ENCODE data around the gene RPL21. TPM values are rescaled to one million over a fixed set of nuclear protein-coding genes. Genes with fewer than 3 reads are reported as not detected.

The RPL21 gene
- total and polyA plus RNA-seq, 4 donors, result 828 to 3,537 (median 1,166) TPM

DNA sequence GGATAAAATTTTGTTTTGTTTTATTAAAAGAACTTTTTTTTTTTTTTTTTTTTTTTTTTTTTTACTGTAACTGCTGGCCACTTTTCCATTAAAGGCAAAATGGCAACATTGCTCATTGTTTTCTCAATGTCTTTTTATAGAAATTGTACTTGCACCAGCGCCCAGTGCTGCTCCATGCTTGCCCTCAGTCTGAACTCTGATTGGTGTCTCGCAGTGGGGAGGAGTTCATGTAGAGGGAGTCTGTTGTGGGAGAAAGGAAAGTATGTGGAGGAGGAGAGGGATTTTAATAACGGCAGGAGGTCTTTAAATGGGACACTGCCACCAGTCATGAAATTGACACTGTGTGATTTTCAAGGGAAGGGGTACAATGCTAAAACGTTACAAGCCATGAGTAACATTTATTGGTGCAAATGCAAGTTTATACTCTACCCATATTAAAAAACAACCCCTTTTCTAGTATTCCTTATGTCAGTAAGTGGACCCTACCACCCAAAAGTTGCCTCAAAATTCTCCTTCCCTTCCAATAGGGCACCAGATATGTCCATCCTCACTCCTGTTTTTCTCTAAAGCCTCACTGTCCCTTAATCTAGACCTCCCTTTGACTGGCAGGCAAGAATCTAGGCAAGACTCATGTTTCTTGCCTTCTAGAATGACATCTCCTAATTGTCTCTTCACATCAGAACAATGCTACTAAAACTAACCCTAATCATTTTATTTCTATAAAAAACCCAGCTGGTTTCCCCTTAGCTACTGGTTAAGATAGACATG, 22.5 kb downstream of the RPL21 start:
- intact Hi-C loops (cut with DNase I), result loop anchor here (5.0 to 10.0 kb wide), 3 partner anchors 83 to 151 kb away; partner anchors contain the start of genes GTF3A (in 1 of the 2) and USP12 (in 1 of the 2)
- H3K36me3 ChIP-seq (ENCODE audit: control insufficient read depth in 1 of 2, insufficient read depth in 2 of 2, low read length in 1 of 2), result peaks cover 0 to 3% of the 10 kb centered on the region in 2 donors
- no peaks in the 10 kb centered on the region for H3K9me3 ChIP-seq (ENCODE audit: control insufficient read depth, low read length)
- ATAC-seq (ENCODE audit: low FRiP score) (peak; percentile 45), DNase-seq (peak; percentile 75 to 81)
- H3K4me1 ChIP-seq (ENCODE audit: control insufficient read depth in 1 of 2, insufficient read depth in 2 of 2, low read length in 2 of 2), result no peaks in the 10 kb centered on the region
- H3K27me3 ChIP-seq (ENCODE audit: control insufficient read depth in 1 of 2, insufficient read depth in 2 of 2, low read length in 1 of 2), result no peaks in the 10 kb centered on the region
- peak overlapping the region in 1 of 2 donors; percentile 72 for H3K27ac ChIP-seq (ENCODE audit: low read depth in 1 of 2, low read length in 2 of 2)
- 3 to 4% methylated on average over 4 of the region's 4 CpGs for WGBS, 2 donors
- no peak overlapping the region for H3K4me3 ChIP-seq (ENCODE audit: low read length in 2 of 2)

DNA sequence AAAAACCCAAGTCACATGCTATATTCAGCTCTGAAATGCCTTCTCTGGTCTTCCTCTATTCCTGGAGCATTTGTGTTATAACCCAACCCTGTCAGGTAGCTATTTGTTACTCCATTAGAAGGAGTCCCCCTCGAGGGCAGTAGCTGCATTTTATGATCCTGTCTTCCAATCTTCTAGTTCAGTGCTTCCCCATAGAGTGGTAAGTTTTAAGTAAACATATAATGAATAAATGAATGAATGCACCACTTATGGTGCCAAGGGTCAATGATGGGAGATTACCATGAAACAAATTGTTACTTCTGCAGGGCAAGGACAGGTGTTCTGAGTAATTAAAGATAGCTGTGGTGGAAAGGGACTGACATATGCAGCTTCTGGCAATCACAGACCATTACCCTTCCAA, 23.3 kb downstream of the RPL21 start:
- Histone ChIP-seq H3K4me3 (ENCODE audit: low read length in 2 of 2) (no peak overlapping the region), H3K4me1 (ENCODE audit: control insufficient read depth in 1 of 2, insufficient read depth in 2 of 2, low read length in 2 of 2) (no peaks in the 10 kb centered on the region), H3K9me3 (ENCODE audit: control insufficient read depth, low read length) (no peaks in the 10 kb centered on the region), H3K27ac (ENCODE audit: low read depth in 1 of 2, low read length in 2 of 2) (no peak overlapping the region), H3K36me3 (ENCODE audit: control insufficient read depth in 1 of 2, insufficient read depth in 2 of 2, low read length in 1 of 2) (peaks cover 0 to 3% of the 10 kb centered on the region in 2 donors), H3K27me3 (ENCODE audit: control insufficient read depth in 1 of 2, insufficient read depth in 2 of 2, low read length in 1 of 2) (no peaks in the 10 kb centered on the region)
- ATAC-seq (ENCODE audit: low FRiP score) (no peak), DNase-seq (no peak)
- 63 to 73% methylated on average over 1 of the region's 1 CpG for WGBS, 2 donors
- intact Hi-C loops (cut with DNase I), result loop anchor here (5.0 to 10.0 kb wide), 3 partner anchors 83 to 150 kb away; partner anchors contain the start of genes USP12 (in 2 of the 2) and GTF3A (in 1 of the 2)

DNA sequence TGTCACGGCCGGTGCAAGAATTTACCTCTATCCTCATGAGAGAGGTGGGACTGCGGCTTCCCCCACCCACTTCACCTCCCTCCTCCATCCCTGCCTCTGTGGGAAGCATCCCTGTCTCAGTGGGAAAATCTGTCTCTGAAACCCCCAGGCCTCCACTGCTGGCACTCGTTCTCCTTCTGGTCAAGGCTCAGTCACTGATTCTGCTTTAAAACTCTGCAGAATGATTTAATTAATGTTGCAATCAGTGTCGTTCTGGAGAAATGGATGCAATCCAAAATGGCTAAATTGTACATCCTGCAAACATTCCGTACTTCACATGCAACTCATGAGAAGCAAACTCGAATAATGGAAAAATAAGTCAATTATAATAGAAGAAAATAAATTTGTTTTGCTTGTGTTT, 24.8 kb downstream of the RPL21 start:
- no peak overlapping the region for H3K4me3 ChIP-seq (ENCODE audit: low read length in 2 of 2)
- 63% methylated on average over 7 of the region's 7 CpGs for WGBS, 2 donors
- H3K36me3 ChIP-seq (ENCODE audit: control insufficient read depth in 1 of 2, insufficient read depth in 2 of 2, low read length in 1 of 2), result peaks cover 0 to 3% of the 10 kb centered on the region in 2 donors
- no peaks in the 10 kb centered on the region for H3K9me3 ChIP-seq (ENCODE audit: control insufficient read depth, low read length)
- DNase-seq (no peak), ATAC-seq (ENCODE audit: low FRiP score) (no peak)
- no peaks in the 10 kb centered on the region for H3K27me3 ChIP-seq (ENCODE audit: control insufficient read depth in 1 of 2, insufficient read depth in 2 of 2, low read length in 1 of 2)
- no peaks in the 10 kb centered on the region for H3K4me1 ChIP-seq (ENCODE audit: control insufficient read depth in 1 of 2, insufficient read depth in 2 of 2, low read length in 2 of 2)
- H3K27ac ChIP-seq (ENCODE audit: low read depth in 1 of 2, low read length in 2 of 2), result no peak overlapping the region
- intact Hi-C loops (cut with DNase I), result loop anchor here in 1 of 2 donors (5.0 to 10.0 kb wide), 2 partner anchors 104 to 149 kb away; partner anchors contain the start of genes GTF3A and USP12

DNA sequence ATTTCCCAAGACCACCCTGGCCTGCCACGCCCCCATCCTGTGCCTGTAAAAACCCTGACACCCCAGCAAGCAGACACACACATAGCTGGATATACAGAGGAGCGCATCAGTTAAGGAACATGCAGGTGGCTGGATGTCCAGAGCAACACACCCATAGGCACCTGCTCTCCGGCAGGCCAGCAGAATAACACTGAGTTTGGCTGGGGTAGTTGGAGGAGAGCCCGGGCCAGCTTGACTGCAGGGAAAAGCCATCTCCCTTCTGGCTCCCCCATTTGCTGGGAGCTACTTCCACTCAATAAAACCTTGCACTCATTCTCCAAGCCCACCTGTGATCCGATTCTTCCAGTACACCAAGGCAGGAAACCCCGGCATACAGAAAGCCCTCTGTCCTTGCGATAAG, 28.1 kb downstream of the RPL21 start:
- H3K9me3 ChIP-seq (ENCODE audit: control insufficient read depth, low read length), result no peaks in the 10 kb centered on the region
- ATAC-seq (ENCODE audit: low FRiP score), result no peak
- H3K36me3 ChIP-seq (ENCODE audit: control insufficient read depth in 1 of 2, insufficient read depth in 2 of 2, low read length in 1 of 2), result peaks cover 0 to 3% of the 10 kb centered on the region in 2 donors
- H3K27ac ChIP-seq (ENCODE audit: low read depth in 1 of 2, low read length in 2 of 2), result no peak overlapping the region
- 86% methylated on average over 7 of the region's 7 CpGs for WGBS, 2 donors
- no peak for DNase-seq
- no peak overlapping the region for H3K4me3 ChIP-seq (ENCODE audit: low read length in 2 of 2)
- no peaks in the 10 kb centered on the region for H3K4me1 ChIP-seq (ENCODE audit: control insufficient read depth in 1 of 2, insufficient read depth in 2 of 2, low read length in 2 of 2)
- H3K27me3 ChIP-seq (ENCODE audit: control insufficient read depth in 1 of 2, insufficient read depth in 2 of 2, low read length in 1 of 2), result no peaks in the 10 kb centered on the region
- intact Hi-C loops (cut with DNase I), result loop anchor here in 1 of 2 donors (5.0 to 10.0 kb wide), 2 partner anchors 107 to 145 kb away; partner anchors contain the start of genes GTF3A and USP12

DNA sequence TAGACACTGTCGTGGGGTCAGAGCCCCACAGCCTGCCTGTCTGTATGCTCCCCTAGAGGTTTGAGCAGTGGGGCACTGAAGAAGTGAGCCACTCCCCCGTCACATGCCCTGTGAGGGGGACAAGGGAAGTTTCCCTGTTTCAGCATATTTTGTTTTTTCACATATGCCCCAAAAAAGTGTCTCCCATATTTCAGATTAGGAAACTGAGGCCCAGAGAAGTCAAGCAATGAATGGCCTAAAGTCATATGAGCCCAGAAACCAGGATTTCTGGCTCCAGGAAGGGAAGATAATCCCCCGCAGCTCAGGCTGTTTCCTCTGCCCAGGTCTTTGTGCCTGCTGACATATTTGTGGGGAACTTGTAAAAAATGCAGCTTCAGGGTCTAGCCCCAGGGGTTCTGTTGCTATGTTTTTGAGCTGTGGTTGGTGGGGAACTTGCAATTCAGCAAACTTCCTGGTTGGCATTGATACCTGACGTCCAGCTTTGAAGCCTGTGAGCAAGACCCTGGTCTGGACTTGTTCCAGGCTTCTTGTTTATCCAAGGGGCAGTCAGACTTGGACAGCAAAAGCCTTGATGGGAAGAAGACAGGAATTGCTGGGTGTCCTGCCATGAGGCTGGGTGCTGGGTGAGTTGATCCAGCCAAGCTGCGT, 28.8 kb downstream of the RPL21 start:
- Histone ChIP-seq H3K4me1 (ENCODE audit: control insufficient read depth in 1 of 2, insufficient read depth in 2 of 2, low read length in 2 of 2) (no peaks in the 10 kb centered on the region), H3K27me3 (ENCODE audit: control insufficient read depth in 1 of 2, insufficient read depth in 2 of 2, low read length in 1 of 2) (no peaks in the 10 kb centered on the region), H3K27ac (ENCODE audit: low read depth in 1 of 2, low read length in 2 of 2) (no peak overlapping the region), H3K36me3 (ENCODE audit: control insufficient read depth in 1 of 2, insufficient read depth in 2 of 2, low read length in 1 of 2) (no peaks in the 10 kb centered on the region), H3K9me3 (ENCODE audit: control insufficient read depth, low read length) (no peaks in the 10 kb centered on the region), H3K4me3 (ENCODE audit: low read length in 2 of 2) (no peak overlapping the region)
- ATAC-seq (ENCODE audit: low FRiP score) (no peak), DNase-seq (no peak)
- intact Hi-C loops (cut with DNase I), result loop anchor here (5.0 kb wide), 1 partner anchor 293 kb away; no protein-coding TSS in a partner anchor
- 59 to 60% methylated on average over 5 of the region's 5 CpGs for WGBS, 2 donors

DNA sequence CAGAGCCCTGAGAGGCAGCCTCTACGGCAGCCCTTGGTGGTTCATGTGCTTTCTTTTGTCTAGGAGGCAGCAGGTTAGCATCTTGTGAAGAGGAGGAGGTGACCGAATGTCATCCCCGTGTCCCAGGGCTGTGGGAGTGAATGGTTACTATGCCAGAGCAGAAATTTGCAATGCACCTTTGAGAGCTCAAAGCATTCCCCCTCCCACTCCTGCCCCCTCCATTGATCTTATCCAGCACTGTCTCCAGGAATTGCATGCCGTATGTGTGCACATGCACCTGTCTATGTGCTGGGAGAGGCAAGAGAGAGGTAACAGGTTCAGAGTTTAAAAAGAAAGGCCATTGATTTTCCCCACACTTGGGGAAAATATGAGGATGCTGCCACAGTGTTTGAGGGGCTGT, 29.5 kb downstream of the RPL21 start:
- H3K27me3 ChIP-seq (ENCODE audit: control insufficient read depth in 1 of 2, insufficient read depth in 2 of 2, low read length in 1 of 2), result no peaks in the 10 kb centered on the region
- intact Hi-C loops (cut with DNase I), result loop anchor here (5.0 kb wide), 1 partner anchor 294 kb away; no protein-coding TSS in a partner anchor
- H3K36me3 ChIP-seq (ENCODE audit: control insufficient read depth in 1 of 2, insufficient read depth in 2 of 2, low read length in 1 of 2), result no peaks in the 10 kb centered on the region
- DNase-seq, result no peak
- WGBS, 2 donors, result 76 to 77% methylated on average over 4 of the region's 4 CpGs
- no peaks in the 10 kb centered on the region for H3K4me1 ChIP-seq (ENCODE audit: control insufficient read depth in 1 of 2, insufficient read depth in 2 of 2, low read length in 2 of 2)
- no peak overlapping the region for H3K27ac ChIP-seq (ENCODE audit: low read depth in 1 of 2, low read length in 2 of 2)
- H3K9me3 ChIP-seq (ENCODE audit: control insufficient read depth, low read length), result no peaks in the 10 kb centered on the region
- no peak overlapping the region for H3K4me3 ChIP-seq (ENCODE audit: low read length in 2 of 2)
- no peak for ATAC-seq (ENCODE audit: low FRiP score)

DNA sequence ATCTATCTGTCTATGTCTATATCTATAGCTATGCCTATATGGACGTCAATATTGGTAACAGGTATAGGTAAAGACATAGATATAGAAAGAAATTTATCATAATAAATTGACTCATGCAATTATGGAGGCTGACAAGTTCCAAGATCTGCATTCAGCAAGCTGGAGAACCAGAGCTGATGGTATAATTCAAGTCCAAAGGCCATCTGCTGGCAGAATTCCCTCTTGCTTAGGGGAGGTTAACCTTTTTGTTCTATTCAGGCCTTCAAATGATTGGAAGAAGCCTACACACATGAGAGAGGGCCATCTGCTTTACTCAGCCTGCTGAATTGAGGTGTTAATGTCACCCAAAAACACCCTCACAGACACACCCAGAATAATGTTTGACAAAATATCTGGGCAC, 30.1 kb downstream of the RPL21 start:
- Histone ChIP-seq H3K4me1 (ENCODE audit: control insufficient read depth in 1 of 2, insufficient read depth in 2 of 2, low read length in 2 of 2) (no peaks in the 10 kb centered on the region), H3K27me3 (ENCODE audit: control insufficient read depth in 1 of 2, insufficient read depth in 2 of 2, low read length in 1 of 2) (no peaks in the 10 kb centered on the region), H3K4me3 (ENCODE audit: low read length in 2 of 2) (no peak overlapping the region), H3K9me3 (ENCODE audit: control insufficient read depth, low read length) (no peaks in the 10 kb centered on the region), H3K27ac (ENCODE audit: low read depth in 1 of 2, low read length in 2 of 2) (no peak overlapping the region), H3K36me3 (ENCODE audit: control insufficient read depth in 1 of 2, insufficient read depth in 2 of 2, low read length in 1 of 2) (no peaks in the 10 kb centered on the region)
- intact Hi-C loops (cut with DNase I), result loop anchor here (5.0 kb wide), 1 partner anchor 294 kb away; no protein-coding TSS in a partner anchor
- 85 to 91% methylated on average over 1 of the region's 1 CpG for WGBS, 2 donors
- ATAC-seq (ENCODE audit: low FRiP score) (no peak), DNase-seq (no peak)

DNA sequence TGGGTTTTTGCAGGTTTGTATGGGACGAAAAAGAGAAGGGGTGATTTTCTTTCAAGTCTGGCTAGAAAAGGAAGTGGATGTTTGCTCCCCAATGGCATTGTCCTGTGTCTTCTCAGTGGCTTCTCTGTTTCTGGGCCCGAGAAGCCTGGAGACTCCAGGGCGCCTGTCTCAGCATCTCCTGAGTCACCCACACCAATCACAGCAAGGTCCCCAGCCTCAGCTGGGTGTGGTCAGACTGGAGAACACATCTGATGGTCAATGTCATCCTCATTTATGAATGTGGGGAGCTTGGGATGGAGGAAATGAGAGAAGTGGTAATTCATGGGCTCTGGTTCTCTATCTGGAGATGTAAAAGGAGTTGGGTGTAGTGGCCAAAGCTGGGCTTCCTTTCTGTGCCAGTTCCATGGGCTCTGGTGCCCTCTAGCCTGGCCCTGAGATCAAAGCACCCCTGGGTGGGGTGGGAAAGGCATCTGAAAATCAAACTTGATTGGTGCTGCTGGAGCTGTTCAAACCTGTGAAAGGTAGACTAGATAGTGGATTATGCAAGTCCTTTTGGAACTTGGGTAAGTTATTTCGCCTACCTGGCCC, 32.6 kb downstream of the RPL21 start:
- intact Hi-C loops (cut with DNase I), result loop anchor here (5.0 kb wide), 1 partner anchor 297 kb away; no protein-coding TSS in a partner anchor
- no peak for ATAC-seq (ENCODE audit: low FRiP score)
- 94 to 95% methylated on average over 4 of the region's 4 CpGs for WGBS, 2 donors

More for the DNA sequence above, 32.6 kb downstream of the RPL21 start:
- Histone ChIP-seq H3K4me1 (ENCODE audit: control insufficient read depth in 1 of 2, insufficient read depth in 2 of 2, low read length in 2 of 2) (no peaks in the 10 kb centered on the region), H3K36me3 (ENCODE audit: control insufficient read depth in 1 of 2, insufficient read depth in 2 of 2, low read length in 1 of 2) (no peaks in the 10 kb centered on the region), H3K27me3 (ENCODE audit: control insufficient read depth in 1 of 2, insufficient read depth in 2 of 2, low read length in 1 of 2) (no peaks in the 10 kb centered on the region), H3K4me3 (ENCODE audit: low read length in 2 of 2) (no peak overlapping the region), H3K27ac (ENCODE audit: low read depth in 1 of 2, low read length in 2 of 2) (no peak overlapping the region), H3K9me3 (ENCODE audit: control insufficient read depth, low read length) (no peaks in the 10 kb centered on the region)
- DNase-seq, result no peak
